PC-3 (cell line): Measurements from ENCODE around the gene TRAF5.

Experiments used
- EZH2 ChIP-seq: fragments of 300-600 bp; sonication (generic); IDR thresholded peaks from one replicate; pipeline ENCODE4 v1.6.1; 2017; ENCODE audit warnings: antibody characterized with exemption, mild to moderate bottlenecking, low read length; ENCODE audit not compliant: unreplicated experiment
- TF ChIP-seq, protein P1 (sequence below): fragments of 300-600 bp; sonication (generic); conservative IDR thresholded peaks from 2 replicates; pipeline ENCODE4 v1.5.1; 2017; ENCODE audit warnings: antibody characterized with exemption, low read depth, mild to moderate bottlenecking, low read length

GRCh38 chr1:211411639-211412038 is 85.0 kb downstream of the TRAF5 start:
- TF ChIP-seq, protein P1, sequence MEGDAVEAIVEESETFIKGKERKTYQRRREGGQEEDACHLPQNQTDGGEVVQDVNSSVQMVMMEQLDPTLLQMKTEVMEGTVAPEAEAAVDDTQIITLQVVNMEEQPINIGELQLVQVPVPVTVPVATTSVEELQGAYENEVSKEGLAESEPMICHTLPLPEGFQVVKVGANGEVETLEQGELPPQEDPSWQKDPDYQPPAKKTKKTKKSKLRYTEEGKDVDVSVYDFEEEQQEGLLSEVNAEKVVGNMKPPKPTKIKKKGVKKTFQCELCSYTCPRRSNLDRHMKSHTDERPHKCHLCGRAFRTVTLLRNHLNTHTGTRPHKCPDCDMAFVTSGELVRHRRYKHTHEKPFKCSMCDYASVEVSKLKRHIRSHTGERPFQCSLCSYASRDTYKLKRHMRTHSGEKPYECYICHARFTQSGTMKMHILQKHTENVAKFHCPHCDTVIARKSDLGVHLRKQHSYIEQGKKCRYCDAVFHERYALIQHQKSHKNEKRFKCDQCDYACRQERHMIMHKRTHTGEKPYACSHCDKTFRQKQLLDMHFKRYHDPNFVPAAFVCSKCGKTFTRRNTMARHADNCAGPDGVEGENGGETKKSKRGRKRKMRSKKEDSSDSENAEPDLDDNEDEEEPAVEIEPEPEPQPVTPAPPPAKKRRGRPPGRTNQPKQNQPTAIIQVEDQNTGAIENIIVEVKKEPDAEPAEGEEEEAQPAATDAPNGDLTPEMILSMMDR, result no peak
- TF ChIP-seq EZH2, result no peak
